Trophoblast cell (in vitro differentiated cells and primary cell): ENCODE results near the gene IGFBP6.

ENCODE experiments used
- DNase-seq, 2 donors: peaks; one replicate each; pipeline ENCODE4 v3.0.0-alpha.2; 2016
- H2AFZ ChIP-seq: 2 replicates; pipeline ENCODE4 v1.6.1; 2013; ENCODE audit warnings: low read length, moderate library complexity, mild to moderate bottlenecking; ENCODE audit not compliant: insufficient read depth, poor library complexity
- H2AK5ac ChIP-seq: 2 replicates; pipeline ENCODE4 v1.6.1; 2013; ENCODE audit warnings: mild to moderate bottlenecking, low read length
- H2BK120ac ChIP-seq: 2 replicates; pipeline ENCODE4 v1.6.1; 2013; ENCODE audit warnings: low read length, mild to moderate bottlenecking, moderate library complexity; ENCODE audit not compliant: insufficient read depth, poor library complexity
- H2BK12ac ChIP-seq: 2 replicates; pipeline ENCODE4 v1.6.1; 2013; ENCODE audit warnings: mild to moderate bottlenecking, low read length, moderate library complexity
- H2BK5ac ChIP-seq: 2 replicates; pipeline ENCODE4 v1.6.1; 2013; ENCODE audit warnings: low read length, low read depth, moderate library complexity, mild to moderate bottlenecking; ENCODE audit not compliant: poor library complexity
- H3K14ac ChIP-seq: 2 replicates; pipeline ENCODE4 v1.6.1; 2013; ENCODE audit warnings: mild to moderate bottlenecking, low read length
- H3K18ac ChIP-seq: 2 replicates; pipeline ENCODE4 v1.6.1; 2013; ENCODE audit warnings: mild to moderate bottlenecking, low read length
- H3K23ac ChIP-seq: 2 replicates; pipeline ENCODE4 v1.6.1; 2013; ENCODE audit warnings: low read length
- H3K27ac ChIP-seq: 2 replicates; pipeline ENCODE4 v1.5.1; 2013; ENCODE audit warnings: low read depth, mild to moderate bottlenecking, inconsistent platforms, low read length, moderate library complexity
- H3K27me3 ChIP-seq: 2 replicates; pipeline ENCODE4 v1.6.1; 2013; ENCODE audit warnings: inconsistent platforms, mild to moderate bottlenecking, low read length, moderate library complexity; ENCODE audit not compliant: insufficient read depth
- H3K36me3 ChIP-seq, 2 experiments: 1 replicate in 1 of 2; 2 replicates in 1 of 2; pipeline ENCODE4 v1.6.1; 2013; ENCODE audit warnings: low read length in 2 of 2, mild to moderate bottlenecking in 2 of 2, moderate library complexity in 1 of 2; ENCODE audit not compliant: insufficient read depth in 2 of 2, control insufficient read depth in 1 of 2
- H3K4ac ChIP-seq: 2 replicates; pipeline ENCODE4 v1.6.1; 2013; ENCODE audit warnings: low read depth, mild to moderate bottlenecking, low read length, moderate library complexity
- H3K4me1 ChIP-seq, 2 experiments: 1 replicate in 1 of 2; 2 replicates in 1 of 2; pipeline ENCODE4 v1.6.1; 2013; ENCODE audit warnings: low read length in 2 of 2, mild to moderate bottlenecking in 2 of 2, moderate library complexity in 1 of 2; ENCODE audit not compliant: insufficient read depth in 2 of 2, control insufficient read depth in 1 of 2
- H3K4me2 ChIP-seq: 2 replicates; pipeline ENCODE4 v1.6.1; 2013; ENCODE audit warnings: inconsistent platforms, mild to moderate bottlenecking, low read length, moderate library complexity
- H3K4me3 ChIP-seq: 2 replicates; pipeline ENCODE4 v1.5.1; 2013; ENCODE audit warnings: mild to moderate bottlenecking, low read depth, low read length, inconsistent platforms
- H3K79me1 ChIP-seq: one replicate; pipeline ENCODE4 v1.6.1; 2013; ENCODE audit warnings: low read length
- H3K79me2 ChIP-seq: 2 replicates; pipeline ENCODE4 v1.6.1; 2013; ENCODE audit warnings: low read length, mild to moderate bottlenecking; ENCODE audit not compliant: control insufficient read depth, insufficient read depth, poor library complexity
- H3K9ac ChIP-seq: 2 replicates; pipeline ENCODE4 v1.6.1; 2013; ENCODE audit warnings: mild to moderate bottlenecking, low read length
- H3K9me3 ChIP-seq: 2 replicates; pipeline ENCODE4 v1.6.1; 2013; ENCODE audit warnings: low read depth, mild to moderate bottlenecking, control low read depth, inconsistent platforms, low read length; ENCODE audit not compliant: insufficient read depth
- H4K12ac ChIP-seq: 2 replicates; pipeline ENCODE4 v1.6.1; 2013; ENCODE audit warnings: low read depth, mild to moderate bottlenecking, low read length, moderate library complexity
- H4K8ac ChIP-seq: 2 replicates; pipeline ENCODE4 v1.6.1; 2013; ENCODE audit warnings: low read depth, mild to moderate bottlenecking, low read length, moderate library complexity
- H4K91ac ChIP-seq: one replicate; pipeline ENCODE4 v1.6.1; 2013; ENCODE audit warnings: low read depth, mild to moderate bottlenecking, low read length, moderate library complexity
- WGBS: extraction: QIAGEN DNeasy Blood & Tissue Kit; methylation state at CpG from one replicate; pipeline ENCODE4 v1.1.7; 2013; ENCODE audit warnings: missing lambda C conversion rate; ENCODE audit not compliant: insufficient read length, insufficient coverage; ENCODE audit errors: extremely low coverage; 5-methylcytosine and 5-hydroxymethylcytosine counted together

Gene IGFBP6

DNA sequence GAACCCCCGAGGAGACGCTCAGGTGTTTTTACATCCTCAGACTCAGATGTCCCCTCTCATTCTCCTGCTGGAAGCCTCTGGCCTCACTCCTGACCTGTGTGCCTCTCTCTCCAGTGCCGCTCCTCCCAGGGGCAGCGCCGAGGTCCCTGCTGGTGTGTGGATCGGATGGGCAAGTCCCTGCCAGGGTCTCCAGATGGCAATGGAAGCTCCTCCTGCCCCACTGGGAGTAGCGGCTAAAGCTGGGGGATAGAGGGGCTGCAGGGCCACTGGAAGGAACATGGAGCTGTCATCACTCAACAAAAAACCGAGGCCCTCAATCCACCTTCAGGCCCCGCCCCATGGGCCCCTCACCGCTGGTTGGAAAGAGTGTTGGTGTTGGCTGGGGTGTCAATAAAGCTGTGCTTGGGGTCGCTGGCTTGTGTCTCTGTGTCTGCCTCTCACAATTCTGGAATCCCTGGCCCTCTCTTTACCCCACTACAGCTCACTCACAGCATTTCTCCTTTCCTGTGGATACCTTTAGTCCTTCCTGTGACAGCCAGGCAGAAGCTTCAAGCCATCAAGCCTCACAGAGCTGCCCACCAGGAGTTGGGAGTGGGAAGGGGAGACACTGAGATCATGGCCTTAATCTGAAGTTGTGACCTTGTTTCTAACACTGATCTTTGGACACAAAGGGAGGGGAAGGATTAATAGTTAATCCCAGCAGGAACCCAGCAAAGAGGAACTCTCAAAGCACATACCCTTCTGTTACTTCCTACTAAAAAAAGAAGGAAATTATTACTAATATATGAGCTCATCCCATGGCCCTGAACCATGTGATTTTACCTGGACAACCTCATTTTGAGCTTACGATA is 4.7 kb downstream of the IGFBP6 start:
- no peak overlapping the region for H3K14ac ChIP-seq
- no peak overlapping the region for H3K4me2 ChIP-seq
- peaks cover 19% of the 10 kb centered on the region for H3K27me3 ChIP-seq
- no peaks in the 10 kb centered on the region for H3K79me2 ChIP-seq
- no peak overlapping the region for H3K23ac ChIP-seq
- no peak overlapping the region for H3K4ac ChIP-seq
- H2BK12ac ChIP-seq, result no peak overlapping the region
- no peak overlapping the region for H2AK5ac ChIP-seq
- no peak overlapping the region for H2AFZ ChIP-seq
- peaks cover 7% of the 10 kb centered on the region for H3K9me3 ChIP-seq
- H3K4me1 ChIP-seq, result peaks cover 3 to 11% of the 10 kb centered on the region in 2 experiments
- H2BK5ac ChIP-seq, result no peak overlapping the region
- no peak overlapping the region for H3K18ac ChIP-seq
- no peak overlapping the region for H4K91ac ChIP-seq
- DNase-seq, result no peak
- no peak overlapping the region for H2BK120ac ChIP-seq
- no peaks in the 10 kb centered on the region for H3K79me1 ChIP-seq
- no peak overlapping the region for H3K27ac ChIP-seq
- H3K36me3 ChIP-seq, result no peaks in the 10 kb centered on the region
- no peak overlapping the region for H3K4me3 ChIP-seq
- no peak overlapping the region for H4K8ac ChIP-seq
- no CpG with 5 or more reads among the region's 12 CpGs for WGBS
- no peak overlapping the region for H3K9ac ChIP-seq
- no peak overlapping the region for H4K12ac ChIP-seq

- no CpG with 5 or more reads among the region's 23 CpGs for WGBS
- no peak within 1 kb of the TSS for H3K14ac ChIP-seq
- H3K79me2 ChIP-seq, result no peaks in the 10 kb centered on the region
- H3K27me3 ChIP-seq, result peaks cover 10% of the 10 kb centered on the region
- no peaks in the 10 kb centered on the region for H3K36me3 ChIP-seq
- no peaks in the 10 kb centered on the region for H3K79me1 ChIP-seq
- H3K4ac ChIP-seq, result no peak within 1 kb of the TSS
- no peak within 1 kb of the TSS for H2BK12ac ChIP-seq
- no peak within 1 kb of the TSS for H2BK5ac ChIP-seq
- no peak within 1 kb of the TSS for H2BK120ac ChIP-seq
- H2AK5ac ChIP-seq, result no peak within 1 kb of the TSS
- no peak within 1 kb of the TSS for H3K18ac ChIP-seq
- H3K4me3 ChIP-seq, result peak within 1 kb of the TSS; percentile 7
- H3K9me3 ChIP-seq, result peaks cover 4% of the 10 kb centered on the region
- no peak within 1 kb of the TSS for H2AFZ ChIP-seq
- no peak for DNase-seq
- H3K4me2 ChIP-seq, result no peak within 1 kb of the TSS
- H3K4me1 ChIP-seq, result peaks cover 0 to 4% of the 10 kb centered on the region in 2 experiments
- H3K23ac ChIP-seq, result no peak within 1 kb of the TSS
- H4K12ac ChIP-seq, result no peak within 1 kb of the TSS
- no peak within 1 kb of the TSS for H4K91ac ChIP-seq
- H4K8ac ChIP-seq, result no peak within 1 kb of the TSS
- no peak within 1 kb of the TSS for H3K9ac ChIP-seq
- no peak within 1 kb of the TSS for H3K27ac ChIP-seq
Observed at GRCh38 chr12:53102883-53103807, 5.7 kb downstream of the IGFBP6 start, which contains the start of gene SOAT2. TSS of gene SOAT2 (plus strand) at chr12:53103486. CDS start at chr12:53103578, 92 bp downstream.

GRCh38 chr12:53103860-53104305 is 6.4 kb downstream of the IGFBP6 start:
- Histone ChIP-seq H2BK12ac (no peak overlapping the region), H3K23ac (no peak overlapping the region), H3K79me2 (no peaks in the 10 kb centered on the region), H3K18ac (no peak overlapping the region), H3K4me2 (no peak overlapping the region), H3K14ac (no peak overlapping the region), H3K4ac (no peak overlapping the region), H3K79me1 (no peaks in the 10 kb centered on the region), H3K9me3 (peaks cover 4% of the 10 kb centered on the region), H3K4me3 (no peak overlapping the region), H2BK120ac (no peak overlapping the region), H2AFZ (no peak overlapping the region), H4K8ac (no peak overlapping the region), H3K9ac (no peak overlapping the region), H3K4me1 (peaks cover 0 to 4% of the 10 kb centered on the region in 2 experiments), H2BK5ac (no peak overlapping the region), H4K12ac (no peak overlapping the region), H3K27me3 (peaks cover 3% of the 10 kb centered on the region), H4K91ac (no peak overlapping the region), H3K36me3 (no peaks in the 10 kb centered on the region), H2AK5ac (no peak overlapping the region), H3K27ac (no peak overlapping the region)
- DNase-seq, result no peak
- WGBS, result no CpG with 5 or more reads among the region's 3 CpGs

- Histone ChIP-seq H3K79me1 (no peaks in the 10 kb centered on the region), H3K14ac (no peak overlapping the region), H3K36me3 (no peaks in the 10 kb centered on the region), H2BK12ac (no peak overlapping the region), H3K9ac (no peak overlapping the region), H4K91ac (no peak overlapping the region), H2BK5ac (no peak overlapping the region), H3K23ac (no peak overlapping the region), H3K4me2 (no peak overlapping the region), H3K4me3 (no peak overlapping the region), H4K12ac (no peak overlapping the region), H3K18ac (no peak overlapping the region), H3K27ac (no peak overlapping the region), H3K4me1 (no peaks in the 10 kb centered on the region), H3K27me3 (no peaks in the 10 kb centered on the region), H2AK5ac (no peak overlapping the region), H2AFZ (no peak overlapping the region), H2BK120ac (no peak overlapping the region), H3K9me3 (peaks cover 4% of the 10 kb centered on the region), H3K4ac (no peak overlapping the region), H4K8ac (no peak overlapping the region), H3K79me2 (no peaks in the 10 kb centered on the region)
- no peak for DNase-seq
- WGBS, result no CpG with 5 or more reads among the region's 8 CpGs
Observed at GRCh38 chr12:53105256-53105655, 7.8 kb downstream of the IGFBP6 start.
